Smooth muscle cell (in vitro differentiated cells): ENCODE data around the gene ZNF691. TPM values are rescaled to one million over a fixed set of nuclear protein-coding genes. Genes with fewer than 3 reads are reported as not detected.

Experiments
- DNase-seq: peaks from one replicate; lab custom pipeline; 2025; ENCODE audit not compliant: unreplicated experiment; lab: John Stamatoyannopoulos, UW
- H2AFZ ChIP-seq: fragments of 200-600 bp; sonication (generic); 2 replicates; pipeline ENCODE4 v1.6.0; 2016; ENCODE audit warnings: antibody characterized with exemption, low read depth, mild to moderate bottlenecking
- H3F3A ChIP-seq: fragments of 200-600 bp; sonication (generic); 2 replicates; pipeline ENCODE4 v1.6.0; 2017; ENCODE audit warnings: antibody characterized with exemption, low read depth
- H3K27ac ChIP-seq: fragments of 200-600 bp; sonication (generic); 2 replicates; pipeline ENCODE4 v1.5.1; 2016; ENCODE audit warnings: low read depth, mild to moderate bottlenecking
- H3K27me3 ChIP-seq: fragments of 200-600 bp; sonication (generic); 2 replicates; pipeline ENCODE4 v1.6.1; 2016; ENCODE audit warnings: low read depth, mild to moderate bottlenecking
- H3K36me3 ChIP-seq: fragments of 200-600 bp; sonication (generic); 2 replicates; pipeline ENCODE4 v1.5.1; 2016; ENCODE audit warnings: low read depth
- H3K4me1 ChIP-seq: fragments of 200-600 bp; sonication (generic); 2 replicates; pipeline ENCODE4 v1.5.1; 2016; ENCODE audit warnings: low read depth
- H3K4me2 ChIP-seq: fragments of 200-600 bp; sonication (generic); 2 replicates; pipeline ENCODE4 v1.6.0; 2016; ENCODE audit warnings: mild to moderate bottlenecking
- H3K4me3 ChIP-seq: fragments of 200-600 bp; sonication (generic); 2 replicates; pipeline ENCODE4 v1.5.1; 2016; ENCODE audit warnings: mild to moderate bottlenecking
- H3K79me2 ChIP-seq: fragments of 200-600 bp; sonication (generic); 2 replicates; pipeline ENCODE4 v1.6.0; 2016; ENCODE audit warnings: low read depth, mild to moderate bottlenecking
- H3K9ac ChIP-seq: fragments of 200-600 bp; sonication (generic); 2 replicates; pipeline ENCODE4 v1.6.0; 2016; ENCODE audit warnings: low read depth
- H3K9me3 ChIP-seq: fragments of 200-600 bp; sonication (generic); replicated peaks from 2 replicates; pipeline ENCODE4 v1.5.1; 2016; ENCODE audit warnings: low read depth
- H4K20me1 ChIP-seq: fragments of 200-600 bp; sonication (generic); 2 replicates; pipeline ENCODE4 v1.6.0; 2016; ENCODE audit warnings: low read depth
- WGBS: methylation state at CpG from one replicate; pipeline ENCODE4 v1.1.7; 2016; ENCODE audit warnings: low lambda C conversion rate; 5-methylcytosine and 5-hydroxymethylcytosine counted together
- polyA plus RNA-seq: library from polyadenylated mRNA; unstranded; fragments of >200 nt; fragmentation: Nextera tagmentation; extraction: Ambion mirVana; gene quantifications from 2 replicates; pipeline ENCODE4 v1.2.1, GENCODE V29; 2016
- total RNA-seq: library from RNA; depleted of rRNA; stranded (reverse); fragments of >200 nt; gene quantifications from 2 replicates; pipeline ENCODE4 v1.2.3, GENCODE V29; 2014
- TF ChIP-seq, protein P1 (sequence below): fragments of 200-600 bp; sonication (generic); IDR thresholded peaks from 2 replicates; pipeline ENCODE4 v1.5.1; 2017; ENCODE audit warnings: borderline replicate concordance, mild to moderate bottlenecking, antibody characterized with exemption; ENCODE audit not compliant: insufficient read depth, poor library complexity, severe bottlenecking

Gene ZNF691
- total and polyA plus RNA-seq, 2 experiments from 2014 or later: 4.2 to 4.8 TPM

- Histone ChIP-seq H3F3A (no peaks in the 10 kb centered on the region), H2AFZ (no peak overlapping the region), H3K79me2 (no peaks in the 10 kb centered on the region), H4K20me1 (no peaks in the 10 kb centered on the region), H3K4me2 (no peak overlapping the region), H3K9ac (no peak overlapping the region), H3K4me1 (no peaks in the 10 kb centered on the region), H3K4me3 (no peak overlapping the region), H3K27ac (no peak overlapping the region), H3K27me3 (no peaks in the 10 kb centered on the region), H3K9me3 (no peaks in the 10 kb centered on the region), H3K36me3 (no peaks in the 10 kb centered on the region)
- no peak for DNase-seq
- TF ChIP-seq, protein P1, sequence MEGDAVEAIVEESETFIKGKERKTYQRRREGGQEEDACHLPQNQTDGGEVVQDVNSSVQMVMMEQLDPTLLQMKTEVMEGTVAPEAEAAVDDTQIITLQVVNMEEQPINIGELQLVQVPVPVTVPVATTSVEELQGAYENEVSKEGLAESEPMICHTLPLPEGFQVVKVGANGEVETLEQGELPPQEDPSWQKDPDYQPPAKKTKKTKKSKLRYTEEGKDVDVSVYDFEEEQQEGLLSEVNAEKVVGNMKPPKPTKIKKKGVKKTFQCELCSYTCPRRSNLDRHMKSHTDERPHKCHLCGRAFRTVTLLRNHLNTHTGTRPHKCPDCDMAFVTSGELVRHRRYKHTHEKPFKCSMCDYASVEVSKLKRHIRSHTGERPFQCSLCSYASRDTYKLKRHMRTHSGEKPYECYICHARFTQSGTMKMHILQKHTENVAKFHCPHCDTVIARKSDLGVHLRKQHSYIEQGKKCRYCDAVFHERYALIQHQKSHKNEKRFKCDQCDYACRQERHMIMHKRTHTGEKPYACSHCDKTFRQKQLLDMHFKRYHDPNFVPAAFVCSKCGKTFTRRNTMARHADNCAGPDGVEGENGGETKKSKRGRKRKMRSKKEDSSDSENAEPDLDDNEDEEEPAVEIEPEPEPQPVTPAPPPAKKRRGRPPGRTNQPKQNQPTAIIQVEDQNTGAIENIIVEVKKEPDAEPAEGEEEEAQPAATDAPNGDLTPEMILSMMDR: no peak
- 92% methylated on average over 4 of the region's 4 CpGs for WGBS
Observed at GRCh38 chr1:42824481-42825035, 21.9 kb upstream of the ZNF691 start.

GRCh38 chr1:42825036-42825851, 21.2 kb upstream of the ZNF691 start:
- no peak for DNase-seq
- H3K27me3 ChIP-seq: no peaks in the 10 kb centered on the region
- no peak overlapping the region for H3K27ac ChIP-seq
- H3K9ac ChIP-seq: no peak overlapping the region
- H3K4me1 ChIP-seq: no peaks in the 10 kb centered on the region
- H3K79me2 ChIP-seq: no peaks in the 10 kb centered on the region
- no peaks in the 10 kb centered on the region for H3K36me3 ChIP-seq
- H3K9me3 ChIP-seq: no peaks in the 10 kb centered on the region
- H3F3A ChIP-seq: no peaks in the 10 kb centered on the region
- no peak overlapping the region for H3K4me2 ChIP-seq
- H2AFZ ChIP-seq: no peak overlapping the region
- TF ChIP-seq, protein P1: no peak
- 82% methylated on average over 10 of the region's 10 CpGs for WGBS
- no peaks in the 10 kb centered on the region for H4K20me1 ChIP-seq
- no peak overlapping the region for H3K4me3 ChIP-seq

- no peak overlapping the region for H3K4me2 ChIP-seq
- no peaks in the 10 kb centered on the region for H3K27me3 ChIP-seq
- no peaks in the 10 kb centered on the region for H3K79me2 ChIP-seq
- no peak overlapping the region for H2AFZ ChIP-seq
- no peak overlapping the region for H3K27ac ChIP-seq
- H3F3A ChIP-seq: no peaks in the 10 kb centered on the region
- H3K36me3 ChIP-seq: no peaks in the 10 kb centered on the region
- no peak for DNase-seq
- no peak overlapping the region for H3K4me3 ChIP-seq
- TF ChIP-seq, protein P1: no peak
- H4K20me1 ChIP-seq: no peaks in the 10 kb centered on the region
- no peak overlapping the region for H3K9ac ChIP-seq
- WGBS: 90% methylated on average over 17 of the region's 17 CpGs
- no peaks in the 10 kb centered on the region for H3K9me3 ChIP-seq
- no peaks in the 10 kb centered on the region for H3K4me1 ChIP-seq
Observed at GRCh38 chr1:42830631-42831030, 15.8 kb upstream of the ZNF691 start.
